Gastroesophageal sphincter (tissue), 4 donors: ENCODE measurements around the gene SHE. TPM values are rescaled to one million over a fixed set of nuclear protein-coding genes. Genes with fewer than 3 reads are reported as not detected.

ENCODE experiments used
- ATAC-seq: fragments of 150-250 bp; one replicate; pipeline ENCODE4 v1.9.1; 2016; ENCODE audit warnings: mild to moderate bottlenecking, moderate library complexity
- H3K27ac ChIP-seq, 4 donors: fragments of 200-600 bp; sonication (generic) in 3 of 4; 1 replicate in 3 of 4; 2 replicates in 1 of 4; pipeline ENCODE4 v1.5.1; 2016 to 2019
- H3K27me3 ChIP-seq: fragments of 200-600 bp; sonication (generic); one replicate; pipeline ENCODE4 v1.5.1; 2019
- H3K36me3 ChIP-seq, 2 donors: fragments of 200-600 bp; sonication (generic); one replicate each; pipeline ENCODE4 v1.5.1; 2019; ENCODE audit warnings: control low read depth in 1 of 2
- H3K4me1 ChIP-seq, 3 donors: fragments of 200-600 bp; sonication (generic); 1 replicate in 2 of 3; 2 replicates in 1 of 3; pipeline ENCODE4 v1.5.1; 2016 to 2019; ENCODE audit warnings: control low read depth in 2 of 3
- H3K4me3 ChIP-seq, 2 donors: fragments of 200-600 bp; sonication (generic); one replicate each; pipeline ENCODE4 v1.5.1; 2019; ENCODE audit warnings: mild to moderate bottlenecking in 1 of 2, moderate library complexity in 1 of 2
- H3K9me3 ChIP-seq, 3 donors: fragments of 200-600 bp; sonication (generic); one replicate each; pipeline ENCODE4 v1.5.1; 2017 to 2019; ENCODE audit warnings: control low read depth in 2 of 3
- CTCF ChIP-seq, 4 experiments: fragments of 200-600 bp in 2 of 4; fragments of 450-650 bp in 2 of 4; sonication (generic) in 1 of 4; IDR thresholded peaks; one replicate each; pipeline ENCODE4 v1.5.1; 2017 to 2019; ENCODE audit warnings: antibody characterized with exemption in 4 of 4, mild to moderate bottlenecking in 2 of 4, moderate library complexity in 2 of 4
- EP300 ChIP-seq: sonication (generic); formaldehyde crosslinking; IDR thresholded peaks from one replicate; pipeline ENCODE4 v1.6.1; 2017; ENCODE audit warnings: antibody characterized with exemption, mild to moderate bottlenecking
- POLR2A ChIP-seq, 2 donors: fragments of 450-650 bp; IDR thresholded peaks; one replicate each; pipeline ENCODE4 v1.6.1; 2017; ENCODE audit warnings: antibody characterized with exemption in 2 of 2, mild to moderate bottlenecking in 2 of 2, moderate library complexity in 1 of 2
- POLR2AphosphoS5 ChIP-seq: sonication (generic); formaldehyde crosslinking; IDR thresholded peaks from one replicate; pipeline ENCODE4 v1.6.1; 2017; ENCODE audit warnings: antibody characterized with exemption
- WGBS, 2 donors: methylation state at CpG; one replicate each; pipeline ENCODE4 v1.1.5; 2018; ENCODE audit warnings: low coverage in 1 of 2; 5-methylcytosine and 5-hydroxymethylcytosine counted together
- total RNA-seq, 4 donors: library from RNA; depleted of rRNA; stranded (reverse); fragments of >200 nt; gene quantifications; one replicate each; pipeline ENCODE4 v1.1.0, GENCODE V29; 2016

Gene SHE
- total RNA-seq, 4 donors from 2014 or later = 7.2 to 13.9 (median 11.7) TPM

DNA sequence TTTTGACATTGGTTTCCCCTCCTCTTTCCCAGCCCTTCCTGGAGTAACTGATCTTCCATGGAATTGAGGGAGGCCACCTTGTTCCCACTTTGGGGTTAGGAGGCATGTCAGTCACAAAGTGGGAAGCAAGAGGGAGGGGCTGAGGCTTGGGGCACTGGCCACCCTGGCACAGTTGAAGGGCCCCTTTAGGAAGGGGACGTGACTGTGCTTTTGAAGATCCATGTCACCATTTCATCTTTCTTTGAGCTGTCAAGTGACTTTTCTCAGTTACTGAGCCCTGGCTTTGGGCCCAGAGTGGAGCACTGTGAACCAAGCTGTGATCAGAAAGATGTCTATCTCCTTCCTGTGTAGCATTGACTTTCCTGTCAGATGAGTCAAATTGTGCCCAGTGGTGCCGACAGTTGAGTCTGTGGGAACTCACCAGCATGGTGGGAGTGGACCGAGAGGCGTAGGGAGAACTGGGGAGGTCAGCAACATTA, 38.7 kb downstream of the SHE start:
- H3K4me3 ChIP-seq = no peak overlapping the region
- no peaks in the 10 kb centered on the region for H3K9me3 ChIP-seq
- 82 to 83% methylated on average over 1 to 2 of the region's 4 CpGs for WGBS, 2 donors
- no peaks in the 10 kb centered on the region for H3K27me3 ChIP-seq
- ATAC-seq = peak; percentile 32
- peaks cover 0 to 52% of the 10 kb centered on the region in 2 donors for H3K36me3 ChIP-seq
- TF ChIP-seq CTCF (IDR thresholded peaks at IDR 0.05) (no peak), EP300 (no peak), POLR2A (IDR thresholded peaks at IDR 0.05) (no peak), POLR2AphosphoS5 (no peak)
- H3K4me1 ChIP-seq = peaks cover 10 to 76% (median 10%) of the 10 kb centered on the region in 3 donors
- peak overlapping the region; percentile 75 to 88 (median 84) for H3K27ac ChIP-seq

DNA sequence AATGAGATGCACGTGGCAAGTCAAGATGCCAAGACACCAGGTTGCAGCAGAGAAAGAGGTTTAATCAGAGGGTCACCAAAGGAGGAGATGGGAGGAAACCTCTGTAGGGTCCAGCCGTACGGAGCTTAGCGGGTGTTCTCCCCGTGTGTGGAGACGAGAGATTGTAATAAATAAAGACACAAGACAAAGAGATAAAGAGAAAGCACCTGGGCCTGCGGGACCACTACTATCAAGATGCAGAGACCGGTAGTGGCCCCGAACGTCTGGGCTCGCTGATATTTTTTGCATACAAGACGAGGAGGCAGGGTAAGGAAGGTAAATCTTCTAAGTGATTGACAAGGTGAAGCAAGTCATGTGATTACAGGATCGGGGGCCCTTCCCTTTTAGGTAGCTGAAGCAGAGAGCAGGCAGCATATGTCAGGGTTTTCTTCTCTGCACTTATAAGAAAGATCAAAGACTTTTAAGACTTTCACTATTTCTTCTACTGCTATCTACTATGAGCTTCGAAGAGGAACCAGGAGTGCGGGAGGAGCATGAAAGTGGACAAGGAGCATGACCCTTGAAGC, 41.4 kb downstream of the SHE start:
- ATAC-seq = no peak
- peaks cover 5 to 48% (median 6%) of the 10 kb centered on the region in 3 donors for H3K4me1 ChIP-seq
- TF ChIP-seq POLR2AphosphoS5 (no peak), POLR2A (IDR thresholded peaks at IDR 0.05) (no peak)
- H3K9me3 ChIP-seq = no peaks in the 10 kb centered on the region
- H3K36me3 ChIP-seq = peaks cover 0 to 76% of the 10 kb centered on the region in 2 donors
- H3K27ac ChIP-seq = peak overlapping the region in 3 of 4 donors; percentile 75 to 82 (median 79)
- H3K27me3 ChIP-seq = no peaks in the 10 kb centered on the region
- 62 to 69% methylated on average over 9 to 15 of the region's 15 CpGs for WGBS, 2 donors
- no peak overlapping the region for H3K4me3 ChIP-seq

DNA sequence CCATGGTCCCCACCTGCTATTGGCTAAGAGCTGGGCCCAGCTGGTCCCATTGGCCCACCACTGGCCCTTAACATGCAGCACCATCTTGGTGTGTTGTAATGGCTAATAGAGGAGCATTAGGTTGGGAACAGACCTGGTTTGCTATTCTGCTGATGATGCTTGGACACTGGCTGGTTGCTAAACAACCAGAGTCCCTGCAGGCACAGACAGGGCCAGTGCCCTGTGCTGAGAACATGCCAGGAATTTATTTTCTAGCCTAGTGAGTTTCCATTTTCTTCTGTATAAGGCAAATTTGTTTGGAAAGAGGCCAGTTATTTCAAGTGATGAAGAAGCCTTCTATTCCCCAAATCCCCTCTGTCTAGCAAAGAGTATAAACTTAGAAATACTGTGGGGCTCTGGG, 43.1 kb downstream of the SHE start:
- no peak for ATAC-seq
- Histone ChIP-seq H3K4me3 (no peak overlapping the region), H3K27ac (peak overlapping the region in 3 of 4 donors; percentile 31 to 75 (median 73)), H3K4me1 (peaks cover 5 to 35% (median 6%) of the 10 kb centered on the region in 3 donors), H3K36me3 (peaks cover 0 to 79% of the 10 kb centered on the region in 2 donors), H3K27me3 (no peaks in the 10 kb centered on the region), H3K9me3 (no peaks in the 10 kb centered on the region)
- no peak for TF ChIP-seq CTCF (IDR thresholded peaks at IDR 0.05)

GRCh38 chr1:154456631-154457030, 45.6 kb downstream of the SHE start:
- ATAC-seq = no peak
- Histone ChIP-seq H3K4me1 (peaks cover 0 to 29% (median 11%) of the 10 kb centered on the region in 3 donors), H3K27ac (no peak overlapping the region), H3K4me3 (no peak overlapping the region), H3K9me3 (no peaks in the 10 kb centered on the region), H3K27me3 (no peaks in the 10 kb centered on the region), H3K36me3 (peaks cover 0 to 99% of the 10 kb centered on the region in 2 donors)
- 83 to 85% methylated on average over 5 to 6 of the region's 6 CpGs for WGBS, 2 donors
- no peak for TF ChIP-seq CTCF (IDR thresholded peaks at IDR 0.05)
- TF ChIP-seq POLR2AphosphoS5 = no peak
- TF ChIP-seq POLR2A (IDR thresholded peaks at IDR 0.05) = no peak
- no peak for TF ChIP-seq EP300

DNA sequence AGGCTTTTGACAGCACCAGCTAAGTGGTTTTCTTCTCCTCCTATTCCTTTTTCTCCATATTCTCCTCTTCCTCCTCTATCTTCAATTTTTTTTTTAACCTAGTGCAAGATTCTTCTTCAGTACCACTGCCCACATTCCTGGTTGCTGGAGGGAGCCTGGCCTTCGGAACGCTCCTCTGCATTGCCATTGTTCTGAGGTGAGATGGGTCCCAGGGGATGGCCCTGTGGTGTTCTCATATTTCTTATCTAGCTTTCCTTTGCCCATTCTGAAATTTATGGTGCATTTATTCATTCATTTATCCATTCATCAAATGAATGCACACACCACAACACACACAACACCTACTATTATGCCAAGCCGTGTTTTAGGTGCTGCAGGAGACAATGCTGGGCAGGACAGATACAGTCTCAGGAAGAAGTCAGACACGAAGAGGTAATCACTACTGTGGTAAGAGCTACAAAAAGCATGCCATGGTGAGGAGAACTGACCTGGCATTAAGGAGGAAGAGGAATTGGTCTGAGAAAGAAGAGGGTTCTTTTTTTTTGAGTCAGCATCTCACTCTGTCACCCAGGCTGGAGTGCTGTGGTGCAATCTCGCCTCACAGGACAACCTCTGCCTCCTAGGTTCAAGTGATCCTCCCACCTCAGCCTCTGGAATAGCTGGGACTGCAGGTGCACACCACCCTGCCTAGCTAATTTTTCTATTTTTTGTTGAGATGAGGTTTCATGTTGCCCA, 47.7 kb downstream of the SHE start:
- H3K36me3 ChIP-seq = peaks cover 0 to 99% of the 10 kb centered on the region in 2 donors
- no peaks in the 10 kb centered on the region for H3K9me3 ChIP-seq
- 85% methylated on average over 4 of the region's 5 CpGs for WGBS, 2 donors
- no peak overlapping the region for H3K4me3 ChIP-seq
- H3K4me1 ChIP-seq = peaks cover 0 to 28% (median 11%) of the 10 kb centered on the region in 3 donors
- no peak for TF ChIP-seq POLR2AphosphoS5
- no peak for TF ChIP-seq CTCF (IDR thresholded peaks at IDR 0.05)
- no peak for TF ChIP-seq POLR2A (IDR thresholded peaks at IDR 0.05)
- no peak for TF ChIP-seq EP300
- H3K27me3 ChIP-seq = no peaks in the 10 kb centered on the region
- peak overlapping the region in 3 of 4 donors; percentile 55 to 63 (median 57) for H3K27ac ChIP-seq
- ATAC-seq = no peak
